BE2C (cell line): Measurements from ENCODE around the gene PIKFYVE.
"Not testable (repeated sequence)": the region's sequence is repeated elsewhere in the genome, so short reads cannot be mapped to it uniquely, and the experiment has no call there.

Experiments
- DNase-seq: peaks from one replicate; pipeline ENCODE4 v3.0.0-alpha.2; 2020
- H3K27me3 ChIP-seq: fragments of 250-450 bp; sonication (Bioruptor Pico); 2 replicates; pipeline ENCODE4 v1.5.1; 2020; ENCODE audit warnings: mild to moderate bottlenecking
- H3K36me3 ChIP-seq: fragments of 250-450 bp; sonication (Bioruptor Pico); 2 replicates; pipeline ENCODE4 v1.5.1; 2020; ENCODE audit warnings: mild to moderate bottlenecking
- H3K4me1 ChIP-seq: fragments of 250-450 bp; sonication (Bioruptor Pico); 2 replicates; pipeline ENCODE4 v1.5.1; 2020
- H3K4me3 ChIP-seq: 2 replicates; pipeline ENCODE4 v1.5.1; 2011; ENCODE audit warnings: low read depth, low read length
- H3K9me3 ChIP-seq: fragments of 250-450 bp; sonication (Bioruptor Pico); 2 replicates; pipeline ENCODE4 v1.5.1; 2020
- CTCF ChIP-seq: IDR thresholded peaks from 2 replicates; pipeline ENCODE4 v1.5.1; 2012; ENCODE audit warnings: mild to moderate bottlenecking, low read depth, low read length

PIKFYVE gene

GRCh38 chr2:208265371-208265800 lies 669 bp upstream of the PIKFYVE start:
- H3K9me3 ChIP-seq, result no peaks in the 10 kb centered on the region
- DNase-seq, result no peak
- H3K4me1 ChIP-seq, result no peaks in the 10 kb centered on the region
- peak overlapping the region; percentile 97 for H3K4me3 ChIP-seq
- no peak for TF ChIP-seq CTCF
- no peaks in the 10 kb centered on the region for H3K27me3 ChIP-seq
- no peaks in the 10 kb centered on the region for H3K36me3 ChIP-seq

GRCh38 chr2:208266553-208266893 lies 468 bp downstream of the PIKFYVE start:
- H3K4me3 ChIP-seq, result peak overlapping the region; percentile 97
- no peak for TF ChIP-seq CTCF
- H3K4me1 ChIP-seq, result no peaks in the 10 kb centered on the region
- H3K27me3 ChIP-seq, result no peaks in the 10 kb centered on the region
- H3K9me3 ChIP-seq, result no peaks in the 10 kb centered on the region
- peaks cover under 1% of the 10 kb centered on the region for H3K36me3 ChIP-seq
- DNase-seq, result no peak

- TF ChIP-seq CTCF, result no peak
- Histone ChIP-seq H3K27me3 (no peaks in the 10 kb centered on the region), H3K36me3 (peaks cover 4% of the 10 kb centered on the region), H3K9me3 (no peaks in the 10 kb centered on the region), H3K4me1 (no peaks in the 10 kb centered on the region), H3K4me3 (peak overlapping the region; percentile 97)
- no peak for DNase-seq
Measured at GRCh38 chr2:208266936-208267335, 881 bp downstream of the PIKFYVE start.

- H3K9me3 ChIP-seq, H3K4me1 ChIP-seq, H3K27me3 ChIP-seq, DNase-seq, H3K36me3 ChIP-seq: not testable (repeated sequence)
- peak overlapping the region; percentile 97 for H3K4me3 ChIP-seq
Measured at GRCh38 chr2:208267526-208267925, 1.5 kb downstream of the PIKFYVE start.

GRCh38 chr2:208268156-208268952 lies 2.3 kb downstream of the PIKFYVE start:
- DNase-seq, result no peak
- H3K36me3 ChIP-seq, result peaks cover 8% of the 10 kb centered on the region
- no peak overlapping the region for H3K4me3 ChIP-seq
- no peaks in the 10 kb centered on the region for H3K4me1 ChIP-seq
- TF ChIP-seq CTCF, result no peak
- no peaks in the 10 kb centered on the region for H3K9me3 ChIP-seq
- no peaks in the 10 kb centered on the region for H3K27me3 ChIP-seq

- peaks cover 16% of the 10 kb centered on the region for H3K36me3 ChIP-seq
- TF ChIP-seq CTCF, result peak; percentile 23; the same call in 1 of the 2 replicates
- H3K4me1 ChIP-seq, result peaks cover under 1% of the 10 kb centered on the region; the same call in 1 of the 2 replicates
- no peak for DNase-seq
- H3K9me3 ChIP-seq, result no peaks in the 10 kb centered on the region
- no peaks in the 10 kb centered on the region for H3K27me3 ChIP-seq
- H3K4me3 ChIP-seq, result no peak overlapping the region
Measured at GRCh38 chr2:208269091-208269490, 3.0 kb downstream of the PIKFYVE start.
